Measurements from ENCODE around the gene MAP4K5. TPM values are rescaled to one million over a fixed set of nuclear protein-coding genes. Genes with fewer than 3 reads are reported as not detected.
A peak's percentile ranks its signal among the peaks of the same experiment; 100 is the strongest.

Gene MAP4K5
- total and polyA plus RNA-seq, 3 donors from 2014 or later = 15.2 to 67.0 (median 60.4) TPM

DNA sequence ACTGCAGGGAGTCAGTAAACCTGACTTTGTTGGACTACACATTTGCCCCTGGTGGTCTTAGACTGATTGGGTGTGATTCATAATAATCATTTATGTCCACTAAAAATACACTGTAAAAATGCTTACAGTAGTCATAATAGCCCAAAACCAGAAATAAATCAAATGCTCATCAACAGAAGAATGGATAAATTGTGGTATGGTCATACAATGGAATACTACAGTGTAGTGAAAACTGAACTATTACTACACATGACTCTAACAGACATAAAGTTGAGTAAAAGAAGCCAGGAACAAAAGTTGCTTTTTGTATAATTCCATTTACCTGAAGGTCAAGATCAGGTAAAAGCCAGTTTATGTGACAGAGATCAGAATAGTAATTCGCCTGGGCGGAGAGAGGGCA is 78.5 kb downstream of the MAP4K5 start:
- H3K27ac ChIP-seq = peak overlapping the region in 1 of 2 donors; percentile 53
- intact Hi-C loops (cut with DNase I; ENCODE audit: low total_unique reads) = no loop called here
- 95 to 96% methylated on average over 2 of the region's 2 CpGs for WGBS, 2 donors
- H3K4me1 ChIP-seq = no peaks in the 10 kb centered on the region
- TF ChIP-seq POLR2A (IDR thresholded peaks at IDR 0.05) = no peak
- TF ChIP-seq, protein P1, sequence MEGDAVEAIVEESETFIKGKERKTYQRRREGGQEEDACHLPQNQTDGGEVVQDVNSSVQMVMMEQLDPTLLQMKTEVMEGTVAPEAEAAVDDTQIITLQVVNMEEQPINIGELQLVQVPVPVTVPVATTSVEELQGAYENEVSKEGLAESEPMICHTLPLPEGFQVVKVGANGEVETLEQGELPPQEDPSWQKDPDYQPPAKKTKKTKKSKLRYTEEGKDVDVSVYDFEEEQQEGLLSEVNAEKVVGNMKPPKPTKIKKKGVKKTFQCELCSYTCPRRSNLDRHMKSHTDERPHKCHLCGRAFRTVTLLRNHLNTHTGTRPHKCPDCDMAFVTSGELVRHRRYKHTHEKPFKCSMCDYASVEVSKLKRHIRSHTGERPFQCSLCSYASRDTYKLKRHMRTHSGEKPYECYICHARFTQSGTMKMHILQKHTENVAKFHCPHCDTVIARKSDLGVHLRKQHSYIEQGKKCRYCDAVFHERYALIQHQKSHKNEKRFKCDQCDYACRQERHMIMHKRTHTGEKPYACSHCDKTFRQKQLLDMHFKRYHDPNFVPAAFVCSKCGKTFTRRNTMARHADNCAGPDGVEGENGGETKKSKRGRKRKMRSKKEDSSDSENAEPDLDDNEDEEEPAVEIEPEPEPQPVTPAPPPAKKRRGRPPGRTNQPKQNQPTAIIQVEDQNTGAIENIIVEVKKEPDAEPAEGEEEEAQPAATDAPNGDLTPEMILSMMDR (IDR thresholded peaks at IDR 0.05) = no peak
- H3K36me3 ChIP-seq (ENCODE audit: low read depth, missing control alignments) = no peaks in the 10 kb centered on the region
- H3K27me3 ChIP-seq = no peaks in the 10 kb centered on the region
- no peaks in the 10 kb centered on the region for H3K9me3 ChIP-seq
- DNase-seq = no peak
- no peak overlapping the region for H3K4me3 ChIP-seq

DNA sequence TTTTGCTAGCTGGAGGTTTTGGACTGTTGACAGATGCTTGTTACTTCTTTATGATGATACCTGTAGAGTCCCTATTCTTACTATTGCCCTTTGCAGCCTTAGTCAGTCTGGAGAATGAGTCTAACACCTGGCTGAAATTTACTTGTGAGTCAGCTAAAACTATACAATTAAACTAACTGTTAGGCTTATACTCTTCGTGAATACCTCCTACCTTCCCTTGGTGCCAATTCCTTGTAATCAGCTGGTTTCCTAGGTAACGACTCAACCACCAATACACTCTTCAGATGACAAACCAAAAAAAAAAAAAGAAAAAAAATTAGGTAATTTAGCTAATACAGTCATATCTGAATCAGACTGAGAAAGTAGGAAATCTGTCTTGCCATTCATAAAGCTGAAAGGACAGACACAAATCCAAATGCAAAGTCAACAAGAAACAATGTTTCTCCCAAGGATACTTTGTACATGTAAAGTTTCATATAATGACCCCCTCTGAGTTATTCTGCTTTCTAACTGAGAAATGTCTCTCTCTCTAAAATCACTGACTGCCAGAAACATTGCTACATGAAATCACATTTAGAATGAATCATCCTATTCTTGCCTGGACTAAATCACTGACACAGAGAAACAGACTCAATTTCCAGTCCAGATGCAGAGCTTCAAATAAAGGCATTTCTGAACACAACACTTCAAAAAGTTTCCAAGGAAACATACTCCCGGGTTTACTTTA is 79.2 kb downstream of the MAP4K5 start:
- Histone ChIP-seq H3K4me3 (no peak overlapping the region), H3K27me3 (no peaks in the 10 kb centered on the region), H3K4me1 (no peaks in the 10 kb centered on the region), H3K9me3 (no peaks in the 10 kb centered on the region), H3K27ac (peak overlapping the region in 1 of 2 donors; percentile 53), H3K36me3 (ENCODE audit: low read depth, missing control alignments) (no peaks in the 10 kb centered on the region)
- DNase-seq = no peak
- no peak for TF ChIP-seq POLR2A (IDR thresholded peaks at IDR 0.05)
- TF ChIP-seq, protein P1 (IDR thresholded peaks at IDR 0.05) = no peak
- 47 to 65% methylated on average over 3 of the region's 3 CpGs for WGBS, 2 donors
- intact Hi-C loops (cut with DNase I; ENCODE audit: low total_unique reads) = no loop called here

DNA sequence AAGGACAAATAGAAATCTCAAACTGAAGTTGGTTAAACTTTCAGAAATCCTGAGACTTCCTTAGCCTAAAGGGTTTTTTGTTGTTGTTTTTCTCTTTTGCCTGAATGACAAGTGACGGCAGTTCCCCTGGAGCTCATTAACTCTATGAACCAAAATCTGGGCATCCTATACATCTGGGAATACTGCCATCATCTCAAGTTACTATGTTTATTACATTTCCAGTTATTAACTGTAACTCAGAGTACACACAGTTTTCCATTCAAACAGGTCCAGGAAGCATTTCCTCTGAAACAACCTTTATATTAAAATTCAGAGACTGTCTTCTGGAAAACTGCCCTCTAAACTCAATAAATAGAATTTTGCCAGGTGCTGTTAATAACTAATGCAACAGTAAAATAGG is 80.1 kb downstream of the MAP4K5 start:
- no peaks in the 10 kb centered on the region for H3K27me3 ChIP-seq
- H3K4me1 ChIP-seq = no peaks in the 10 kb centered on the region
- no peak overlapping the region for H3K27ac ChIP-seq
- DNase-seq = no peak
- 76% methylated on average over 1 of the region's 1 CpG for WGBS, 2 donors
- no peaks in the 10 kb centered on the region for H3K9me3 ChIP-seq
- TF ChIP-seq, protein P1 (IDR thresholded peaks at IDR 0.05) = no peak
- TF ChIP-seq POLR2A (IDR thresholded peaks at IDR 0.05) = no peak
- no peak overlapping the region for H3K4me3 ChIP-seq
- intact Hi-C loops (cut with DNase I; ENCODE audit: low total_unique reads) = no loop called here
- no peaks in the 10 kb centered on the region for H3K36me3 ChIP-seq (ENCODE audit: low read depth, missing control alignments)

DNA sequence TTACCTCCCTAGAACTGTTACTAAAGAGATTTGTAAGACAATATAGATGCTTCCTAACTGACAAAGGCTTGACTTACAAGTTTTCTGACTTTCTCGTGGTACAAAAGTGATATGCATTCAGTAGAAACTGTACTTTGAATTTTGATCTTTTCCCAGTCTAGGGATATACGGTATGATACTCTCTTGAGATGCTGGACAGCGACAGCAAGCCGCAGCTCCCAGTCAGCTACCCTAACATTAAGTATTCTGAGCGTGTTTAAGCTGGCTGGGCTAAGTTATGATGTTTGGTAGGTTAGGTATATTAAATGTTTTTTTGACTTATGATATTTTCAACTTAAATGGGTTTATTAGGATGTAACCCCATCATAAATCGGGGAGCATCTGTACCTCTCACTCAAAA is 80.5 kb downstream of the MAP4K5 start:
- WGBS, 2 donors = 93 to 96% methylated on average over 6 of the region's 6 CpGs
- DNase-seq = no peak
- Histone ChIP-seq H3K4me1 (no peaks in the 10 kb centered on the region), H3K36me3 (ENCODE audit: low read depth, missing control alignments) (no peaks in the 10 kb centered on the region), H3K27me3 (no peaks in the 10 kb centered on the region), H3K9me3 (no peaks in the 10 kb centered on the region), H3K27ac (no peak overlapping the region), H3K4me3 (no peak overlapping the region)
- no peak for TF ChIP-seq POLR2A (IDR thresholded peaks at IDR 0.05)
- TF ChIP-seq, protein P1 (IDR thresholded peaks at IDR 0.05) = no peak
- intact Hi-C loops (cut with DNase I; ENCODE audit: low total_unique reads) = no loop called here

DNA sequence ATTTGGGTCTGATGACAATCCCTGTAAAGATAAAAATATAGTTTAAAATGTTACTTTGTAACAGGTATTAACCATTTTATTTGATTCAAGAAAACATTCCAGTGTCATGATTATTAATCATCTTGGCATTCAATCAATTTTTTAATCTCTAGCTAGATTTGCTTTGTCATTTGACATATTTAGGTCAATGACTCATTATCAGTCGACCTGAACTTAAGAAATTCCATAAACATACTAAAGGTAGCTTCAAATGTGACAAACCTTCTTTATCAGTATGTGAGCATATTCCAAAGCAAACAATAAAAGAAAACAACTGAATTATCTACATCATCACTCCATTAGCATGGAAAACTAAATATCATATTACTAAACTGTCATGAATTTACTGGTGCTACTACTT is 84.9 kb downstream of the MAP4K5 start:
- intact Hi-C loops (cut with DNase I; ENCODE audit: low total_unique reads) = no loop called here
- Histone ChIP-seq H3K9me3 (no peaks in the 10 kb centered on the region), H3K4me3 (no peak overlapping the region), H3K27me3 (no peaks in the 10 kb centered on the region), H3K36me3 (ENCODE audit: low read depth, missing control alignments) (no peaks in the 10 kb centered on the region), H3K27ac (no peak overlapping the region), H3K4me1 (no peaks in the 10 kb centered on the region)
- DNase-seq = no peak
- TF ChIP-seq, protein P1 (IDR thresholded peaks at IDR 0.05) = no peak
- TF ChIP-seq POLR2A (IDR thresholded peaks at IDR 0.05) = no peak
- WGBS, 2 donors = 71 to 78% methylated on average over 1 of the region's 1 CpG
